Left cardiac atrium (tissue), 4 donors: Measurements from ENCODE around the gene SPTBN5. TPM values are rescaled to one million over a fixed set of nuclear protein-coding genes. Genes with fewer than 3 reads are reported as not detected.

Source experiments
- ATAC-seq, 2 donors: fragments of 200-7000 bp; cut with Tn5 transposase; one replicate each; pipeline ENCODE4 v1.9.1; 2020; ENCODE audit warnings: mild to moderate bottlenecking in 2 of 2, moderate library complexity in 2 of 2
- DNase-seq: peaks from one replicate; pipeline ENCODE4 v3.0.0-alpha.2; 2020
- intact Hi-C, 2 donors: fragments of 100-400 bp; cut with DNase I; formaldehyde crosslinking; loops; one replicate each; pipeline versions ENCODE4 v1.14.1 to v1.15.1; 2022 to 2023
- long read RNA-seq: library from polyadenylated mRNA; unstranded; transcript quantifications from one replicate; pipeline ENCODE4 v2.0.0, GENCODE V29; 2021
- total RNA-seq, 2 donors: library from RNA; stranded (reverse); fragmentation: NEBNext Ultra II Directional; extraction: Animal tissue kit (Norgen Biotek cat#: 25700); gene quantifications; one replicate each; pipeline ENCODE4 v1.2.1, GENCODE V29; 2021
- donor health status: DM: no; HTN: yes; CAD: no.
- donor health status: DM: no; HTN: yes; CAD: no; lungs with severe emphysema.
- donor health status: DM: yes; HTN: yes; CAD: no.
- donor health status: Dilated cardiomyopathy.

The SPTBN5 gene
- 1 to 10 TPM; 1.7 to 2.5 TPM for total RNA-seq
- long read RNA-seq, partial matches to known transcripts = 4 of 4 reads
- long read RNA-seq, other reads (novel, unspliced or antisense) = 0 of 4 reads

DNA sequence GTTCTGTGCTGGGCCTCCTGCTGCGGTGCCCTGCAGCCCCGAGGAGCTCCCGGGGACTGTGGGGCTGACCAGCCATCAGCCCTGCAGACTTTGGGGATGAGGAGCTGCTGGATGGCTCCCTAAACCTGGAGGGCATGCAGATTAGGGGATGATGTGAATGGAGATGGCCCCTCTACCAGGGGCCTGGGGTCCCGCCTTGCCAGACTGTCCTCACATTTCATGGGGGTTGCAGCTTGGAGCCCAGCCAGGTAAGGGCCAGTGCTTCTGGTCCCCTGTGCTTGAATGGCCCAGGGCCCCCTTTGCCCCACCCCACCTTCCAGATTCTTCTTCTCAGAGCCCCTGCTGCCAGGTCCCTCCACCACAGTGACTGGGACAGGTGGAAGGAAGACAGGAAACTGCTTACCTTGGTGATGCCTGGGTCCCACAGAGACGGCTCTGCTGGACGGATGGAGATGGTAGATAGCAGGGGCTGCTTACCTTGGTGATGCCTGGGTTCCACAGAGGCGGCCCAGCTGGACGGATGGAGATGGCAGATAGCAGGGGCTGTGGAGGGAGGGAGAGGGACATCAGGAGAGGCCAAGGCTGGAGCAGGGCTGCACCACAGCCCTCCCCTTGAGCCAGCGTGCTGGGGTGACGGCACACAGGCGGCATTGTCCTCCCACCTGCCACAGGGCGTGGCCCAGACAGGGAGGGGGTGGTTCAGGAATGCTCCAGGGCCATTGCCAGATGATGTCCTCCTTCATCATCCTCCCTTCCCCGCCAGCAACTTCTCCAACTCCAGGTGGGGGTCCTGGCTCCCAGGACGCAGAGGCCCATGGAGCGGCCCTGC, at the start of gene SPTBN5:
Gene SPTBN5 (minus strand): TSS at position 632 of the 829 bp plus-strand sequence. CDS start 556 bp downstream, at position 76.
- DNase-seq (no peak), ATAC-seq (peak in 1 of 2 donors; percentile 1)
- intact Hi-C loops = no loop called here

DNA sequence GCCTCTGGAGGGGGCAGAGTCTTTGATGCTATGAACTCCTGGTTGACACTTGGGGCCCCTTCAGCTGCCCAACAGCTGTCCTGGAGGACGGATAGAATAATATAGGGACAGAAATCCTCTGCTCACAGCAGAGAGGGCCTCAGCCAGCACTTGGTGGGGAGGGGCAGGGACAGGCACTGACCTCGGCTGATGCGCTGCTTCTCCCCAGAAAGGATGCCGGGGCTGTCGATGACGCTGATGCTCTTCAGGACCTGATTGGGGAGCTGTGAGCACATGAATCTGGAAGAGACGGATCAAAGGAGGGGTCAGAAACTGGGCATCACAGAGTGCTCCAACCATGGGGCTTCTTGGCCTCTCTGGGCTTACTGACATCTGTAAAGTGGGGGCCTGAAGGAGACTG, 49.0 kb upstream of the SPTBN5 start:
- ATAC-seq = no peak
- DNase-seq = no peak
- intact Hi-C loops = no loop called here

DNA sequence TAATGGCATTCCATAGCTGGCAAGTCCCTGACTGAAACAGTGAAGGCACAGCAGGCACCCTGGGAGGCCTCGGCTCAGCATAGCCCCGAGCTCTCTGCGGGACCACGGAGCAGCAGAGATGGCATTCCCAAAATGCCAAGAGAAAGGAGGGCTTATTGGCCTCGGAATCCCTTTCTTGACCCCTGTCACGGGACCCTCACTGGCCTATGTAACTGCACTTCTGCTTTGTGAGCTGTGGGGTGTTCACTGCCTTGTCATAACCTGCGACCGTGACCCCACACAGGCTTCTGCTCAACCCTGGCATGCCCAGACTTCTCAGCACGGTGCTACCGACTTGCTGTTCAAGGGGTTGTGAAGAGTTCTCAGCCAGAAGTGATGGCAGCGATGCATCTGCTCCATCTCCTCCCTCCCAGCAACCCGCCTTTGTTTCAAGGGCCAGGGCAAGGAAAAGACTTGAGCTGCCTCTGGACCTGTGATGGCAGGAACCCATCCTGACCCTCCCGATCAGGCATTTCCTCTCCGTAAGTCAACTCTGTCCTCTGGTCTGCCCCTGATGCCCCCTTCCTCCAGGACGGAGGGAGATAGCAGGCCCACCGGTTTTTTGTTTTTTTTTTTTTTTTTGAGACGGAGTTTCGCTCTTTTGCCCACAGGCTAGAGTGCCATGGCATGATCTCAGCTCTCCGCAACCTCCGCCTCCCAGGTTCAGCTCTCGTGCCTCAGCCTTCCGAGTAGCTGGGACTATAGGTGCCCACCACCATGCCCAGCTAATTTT, 48.0 kb upstream of the SPTBN5 start:
- ATAC-seq = no peak
- DNase-seq = no peak

DNA sequence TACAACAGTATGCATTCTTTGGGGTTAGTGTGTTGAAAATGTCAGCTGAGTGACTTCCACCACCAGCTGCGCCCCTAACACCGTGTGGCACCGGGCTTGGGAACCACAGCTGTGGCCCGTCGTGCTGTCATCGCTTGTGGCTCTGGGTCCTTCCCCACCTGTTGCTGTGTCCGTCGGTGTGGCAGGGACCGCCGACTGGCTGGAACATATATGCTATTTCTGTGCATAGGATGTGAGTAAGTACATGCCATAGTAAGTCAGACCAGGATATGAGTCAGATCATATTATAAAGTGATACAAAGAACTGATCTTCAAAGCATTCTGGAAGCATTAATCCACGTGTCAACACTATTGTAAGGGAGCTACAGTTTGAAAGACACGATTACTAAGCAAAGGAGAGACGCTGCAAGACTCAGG, 46.6 kb upstream of the SPTBN5 start:
- DNase-seq (no peak), ATAC-seq (no peak)
- intact Hi-C loops = no loop called here

More for the DNA sequence above, 48.0 kb upstream of the SPTBN5 start:
- intact Hi-C loops = no loop called here

DNA sequence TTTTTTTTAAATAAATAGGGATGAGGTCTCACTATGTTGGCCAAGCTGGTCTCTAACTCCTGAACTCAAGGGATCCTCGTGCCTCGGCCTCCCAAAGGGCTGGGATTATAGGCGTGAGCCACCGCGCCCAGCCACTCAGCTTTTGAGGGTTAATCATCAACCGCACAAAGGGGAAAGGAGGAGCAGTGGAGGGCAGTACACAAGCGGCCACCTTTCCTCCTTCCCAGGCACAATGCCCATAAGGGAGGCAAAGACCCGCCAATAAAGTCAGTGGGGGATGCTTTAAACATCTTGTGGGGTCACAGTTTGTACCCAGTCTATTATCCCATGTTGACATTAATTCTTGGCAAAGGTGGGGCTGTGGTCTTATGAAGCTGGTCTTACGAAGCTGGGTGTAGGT, 46.1 kb upstream of the SPTBN5 start:
- no peak for DNase-seq
- no peak for ATAC-seq
- intact Hi-C loops = no loop called here

DNA sequence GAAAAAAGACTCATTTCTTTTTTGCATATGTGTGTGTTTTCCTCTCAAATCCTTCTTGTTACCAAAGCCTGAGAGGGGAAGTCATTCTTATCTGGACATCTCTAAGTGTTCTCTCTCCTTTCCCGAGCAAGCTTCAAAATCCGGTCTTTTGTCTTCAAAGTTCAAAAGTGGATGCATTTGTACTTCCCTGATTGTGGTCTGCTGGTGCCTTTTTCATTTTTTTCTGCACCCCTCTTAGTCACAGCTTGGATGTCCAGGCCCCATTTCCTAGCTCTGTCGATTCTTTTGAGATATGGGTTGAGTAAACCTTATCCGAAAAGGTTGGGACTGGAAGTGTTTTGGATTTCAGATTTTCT, 43.7 kb upstream of the SPTBN5 start:
- no peak for ATAC-seq
- no peak for DNase-seq
- intact Hi-C loops = no loop called here

DNA sequence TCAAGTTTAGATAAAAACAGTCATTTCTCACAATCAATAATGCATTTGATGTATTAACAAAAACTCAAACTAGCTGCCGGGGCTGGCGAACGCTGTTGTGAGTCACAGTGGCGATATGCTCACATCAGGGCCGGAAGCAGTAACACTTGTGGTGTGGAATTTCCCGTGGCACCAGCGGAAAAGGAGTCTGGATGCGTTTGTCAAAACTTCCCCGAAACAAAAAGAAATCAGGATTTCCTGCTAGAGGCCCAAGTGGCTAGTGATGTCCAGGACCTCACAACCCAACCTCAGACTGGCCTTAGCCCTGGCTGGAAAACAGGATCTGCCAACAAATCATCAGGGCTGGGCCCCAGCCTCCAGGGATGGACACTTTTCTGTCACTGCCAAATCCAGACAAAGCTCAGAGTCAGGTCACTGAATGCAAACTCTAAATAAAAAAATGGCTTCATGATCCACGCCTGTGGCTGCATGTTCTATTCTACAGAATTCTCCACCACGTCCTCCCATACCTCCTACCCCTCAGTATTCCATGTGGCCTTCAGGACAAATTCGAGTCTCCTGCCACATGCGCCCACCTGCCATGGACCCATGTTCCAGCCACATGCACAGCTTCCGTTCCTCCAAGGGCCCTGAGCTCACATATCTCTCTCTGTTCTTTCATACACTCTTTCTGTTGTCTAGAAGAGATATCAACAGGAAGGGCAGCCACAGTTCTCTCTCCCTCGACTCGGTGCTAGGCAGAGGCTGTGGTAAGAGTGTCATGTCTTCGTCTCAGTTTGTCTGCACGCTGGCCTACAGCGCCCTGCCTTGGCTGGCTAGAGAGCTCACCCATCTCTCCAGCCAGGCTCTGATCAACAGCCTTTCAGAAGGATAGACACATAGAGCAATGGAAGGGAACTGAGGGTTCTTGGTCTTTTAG, 43.1 kb upstream of the SPTBN5 start:
- DNase-seq (peak; percentile 81), ATAC-seq (peak; percentile 27 to 56)

DNA sequence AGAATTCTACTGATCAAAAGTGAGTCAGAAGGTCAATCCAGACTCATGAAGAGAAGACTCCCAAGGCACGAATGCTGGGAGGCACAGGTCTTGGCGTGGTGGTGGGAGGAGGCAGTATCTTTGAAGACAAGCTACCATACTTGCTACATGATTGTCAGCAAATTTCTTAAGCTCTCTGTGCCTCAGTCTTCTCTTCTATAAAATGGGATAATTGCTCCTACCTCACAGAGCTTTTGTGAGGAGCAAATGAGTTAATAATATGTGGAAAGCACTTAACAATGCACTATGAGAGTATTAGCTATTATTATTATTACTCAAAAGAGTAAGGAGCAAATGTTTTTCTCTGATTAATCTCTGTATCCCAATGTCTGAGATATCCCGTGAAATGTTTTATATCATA, 42.3 kb upstream of the SPTBN5 start:
- intact Hi-C loops = no loop called here
- DNase-seq (no peak), ATAC-seq (no peak)

More for the DNA sequence above, 43.1 kb upstream of the SPTBN5 start:
- intact Hi-C loops = no loop called here

DNA sequence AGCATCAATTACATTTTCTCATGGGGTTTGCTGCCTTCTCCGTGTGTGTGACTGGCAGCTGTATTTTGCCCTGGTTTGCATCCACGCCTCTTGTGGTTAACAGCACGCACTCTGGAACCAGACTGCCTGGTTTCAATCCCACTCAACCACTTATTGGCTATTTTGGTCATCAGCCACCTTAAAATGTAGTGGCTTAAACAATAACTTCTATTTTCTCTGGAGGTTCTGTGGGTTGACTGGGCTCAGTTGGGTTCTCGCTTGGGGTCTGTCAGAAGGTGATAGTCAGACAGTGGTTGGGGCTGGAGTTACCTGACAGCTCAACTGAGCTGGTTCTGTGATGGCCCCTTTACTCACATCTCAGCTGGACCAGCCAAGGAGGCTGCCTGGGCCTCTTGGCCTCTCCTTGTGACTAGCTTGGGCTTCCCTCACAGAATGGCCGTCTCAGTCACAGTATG, 41.7 kb upstream of the SPTBN5 start:
- intact Hi-C loops = no loop called here
- ATAC-seq (no peak), DNase-seq (no peak)

DNA sequence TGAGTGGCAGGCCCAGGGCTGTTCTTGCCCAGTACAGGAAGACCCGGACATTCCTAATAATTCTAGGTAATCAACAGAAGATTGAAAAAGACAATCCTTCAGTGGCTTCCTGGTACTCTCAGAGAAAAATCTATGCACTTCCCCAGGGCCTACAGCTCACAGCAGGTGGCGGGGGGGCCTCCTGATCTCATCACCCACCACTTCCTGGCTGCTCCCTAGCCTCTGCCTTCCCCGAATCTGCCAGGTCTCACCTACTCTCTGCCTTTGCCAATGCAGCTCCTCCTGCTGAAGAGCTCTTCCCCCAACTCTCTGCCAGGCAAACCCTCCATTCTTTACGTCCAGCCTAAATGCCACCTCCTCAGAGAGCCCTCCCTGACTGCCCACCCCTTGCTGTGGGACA, 41.0 kb upstream of the SPTBN5 start:
- DNase-seq (no peak), ATAC-seq (peak; percentile 29 to 37)
- intact Hi-C loops = loop anchor here in 1 of 2 donors (5.0 kb wide), 1 partner anchor 32 kb away; no protein-coding TSS in a partner anchor

DNA sequence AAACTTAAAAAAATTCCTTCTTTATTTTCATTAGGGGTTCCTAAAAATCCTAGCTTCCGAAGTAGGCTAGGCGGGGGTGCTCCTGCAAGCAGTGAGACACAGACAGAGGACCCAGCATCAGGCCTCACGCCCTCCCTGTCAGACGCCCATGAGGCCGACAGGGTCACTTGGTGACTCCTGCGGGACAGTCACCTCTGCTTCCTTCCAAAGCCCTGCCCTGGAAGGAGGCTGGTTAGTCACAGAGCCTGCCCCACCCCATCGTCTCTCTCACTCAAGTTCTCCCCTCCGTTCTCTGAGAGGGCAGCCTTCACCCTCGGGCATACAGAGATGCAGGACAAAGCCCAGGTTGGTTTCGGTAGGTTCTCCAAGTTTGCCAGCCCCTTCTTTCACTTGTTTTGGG, 39.9 kb upstream of the SPTBN5 start:
- DNase-seq = no peak
- peak in 1 of 2 donors; percentile 61 for ATAC-seq
- intact Hi-C loops = loop anchor here in 1 of 2 donors (5.0 kb wide), 1 partner anchor 34 kb away; no protein-coding TSS in a partner anchor

DNA sequence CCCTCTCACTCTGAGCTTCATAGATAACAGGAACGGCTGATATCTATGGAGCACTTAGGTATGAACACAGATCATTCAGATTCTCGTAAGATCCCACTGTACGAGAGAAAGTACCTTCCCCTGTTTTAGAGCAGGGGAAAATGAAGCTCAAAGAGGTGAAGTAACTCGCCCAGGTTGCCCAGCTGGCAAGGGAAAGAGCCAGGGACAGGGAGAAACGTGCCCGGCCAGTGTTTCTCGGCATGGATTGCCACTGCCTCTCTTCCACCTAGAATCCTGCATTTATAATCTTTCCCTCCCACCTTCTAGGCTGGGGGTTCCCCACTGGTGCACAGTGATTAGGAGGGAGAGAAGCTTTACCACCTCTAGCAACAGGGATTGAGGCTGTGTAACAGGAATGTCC, 39.5 kb upstream of the SPTBN5 start:
- ATAC-seq = no peak
- DNase-seq = no peak
- intact Hi-C loops = loop anchor here in 1 of 2 donors (5.0 kb wide), 1 partner anchor 34 kb away; no protein-coding TSS in a partner anchor

DNA sequence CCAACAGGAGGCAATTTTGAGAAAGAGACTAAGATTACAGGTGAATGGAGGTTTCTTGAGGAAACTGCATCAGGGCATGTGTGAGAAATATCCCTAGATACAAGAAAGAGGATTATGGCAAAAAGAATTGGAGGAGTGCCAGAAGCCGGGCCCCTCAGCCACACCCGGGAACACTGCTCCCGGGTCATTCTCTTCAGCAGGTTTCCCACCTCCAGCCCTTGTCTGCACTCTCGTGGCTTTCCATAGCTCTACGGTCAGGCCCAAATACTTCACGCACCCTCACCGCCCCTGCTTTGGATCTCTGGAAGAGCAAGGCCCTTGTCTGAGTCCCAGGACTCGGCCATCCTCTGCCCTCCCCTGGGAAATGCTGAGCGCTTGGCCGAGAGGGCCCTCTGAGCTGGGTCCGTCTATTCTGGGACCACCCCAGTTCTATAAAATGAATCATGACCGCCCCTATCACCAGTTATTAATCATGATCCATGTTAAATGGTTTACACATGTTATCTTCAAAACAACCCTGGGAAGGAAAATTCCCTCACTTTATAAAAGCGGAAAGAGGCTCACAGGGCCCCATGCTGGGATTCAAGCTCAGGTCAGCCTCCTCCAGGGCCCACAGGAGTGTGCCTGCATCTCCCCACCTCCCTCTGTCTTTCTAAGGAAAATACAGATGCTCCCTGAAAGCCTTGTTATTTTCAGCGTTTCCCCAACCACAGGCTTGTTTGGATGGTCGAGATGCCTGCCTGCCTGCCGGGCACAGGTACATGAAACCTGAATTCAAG, 38.8 kb upstream of the SPTBN5 start:
- intact Hi-C loops = loop anchor here in 1 of 2 donors (5.0 kb wide), 1 partner anchor 35 kb away; no protein-coding TSS in a partner anchor
- no peak for ATAC-seq
- DNase-seq = no peak

DNA sequence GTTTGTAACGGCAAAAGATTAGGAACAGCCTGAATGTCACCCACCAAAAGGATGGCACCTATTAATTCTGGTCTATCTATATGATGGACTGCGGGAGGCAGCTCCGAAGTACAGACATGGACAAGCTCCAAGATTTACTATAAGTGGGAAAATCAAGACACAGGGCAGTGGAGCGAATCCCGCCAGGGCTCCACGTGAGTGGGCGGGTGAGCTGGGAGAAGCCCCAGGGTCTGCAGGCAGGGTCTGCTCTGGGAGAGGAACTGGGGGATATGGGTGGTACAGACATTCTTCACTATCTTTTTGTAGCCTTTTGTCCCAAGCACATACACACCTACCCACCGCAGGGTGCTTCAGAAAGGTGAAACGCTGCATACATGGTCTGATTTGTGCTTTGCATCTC, 38.2 kb upstream of the SPTBN5 start:
- DNase-seq (no peak), ATAC-seq (no peak)
- intact Hi-C loops = loop anchor here in 1 of 2 donors (5.0 kb wide), 1 partner anchor 35 kb away; no protein-coding TSS in a partner anchor

DNA sequence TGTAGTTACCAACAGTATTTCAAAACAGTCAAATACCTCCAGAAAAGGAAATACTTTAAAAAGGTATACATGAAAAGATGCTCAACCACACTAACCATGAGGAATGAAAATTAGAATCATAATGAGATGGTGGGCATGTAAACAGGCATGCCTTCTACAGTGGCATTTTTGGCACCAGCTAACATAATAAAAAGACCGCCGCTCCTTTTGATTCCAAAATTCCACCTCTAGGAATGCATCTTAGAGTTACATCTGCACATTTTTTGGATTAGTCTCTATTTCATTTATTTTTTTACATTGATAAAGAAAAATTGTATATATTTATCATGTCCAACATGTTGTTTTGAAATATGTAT, 37.0 kb upstream of the SPTBN5 start:
- DNase-seq = no peak
- ATAC-seq = no peak
- intact Hi-C loops = loop anchor here in 1 of 2 donors (5.0 kb wide), 1 partner anchor 36 kb away; no protein-coding TSS in a partner anchor

DNA sequence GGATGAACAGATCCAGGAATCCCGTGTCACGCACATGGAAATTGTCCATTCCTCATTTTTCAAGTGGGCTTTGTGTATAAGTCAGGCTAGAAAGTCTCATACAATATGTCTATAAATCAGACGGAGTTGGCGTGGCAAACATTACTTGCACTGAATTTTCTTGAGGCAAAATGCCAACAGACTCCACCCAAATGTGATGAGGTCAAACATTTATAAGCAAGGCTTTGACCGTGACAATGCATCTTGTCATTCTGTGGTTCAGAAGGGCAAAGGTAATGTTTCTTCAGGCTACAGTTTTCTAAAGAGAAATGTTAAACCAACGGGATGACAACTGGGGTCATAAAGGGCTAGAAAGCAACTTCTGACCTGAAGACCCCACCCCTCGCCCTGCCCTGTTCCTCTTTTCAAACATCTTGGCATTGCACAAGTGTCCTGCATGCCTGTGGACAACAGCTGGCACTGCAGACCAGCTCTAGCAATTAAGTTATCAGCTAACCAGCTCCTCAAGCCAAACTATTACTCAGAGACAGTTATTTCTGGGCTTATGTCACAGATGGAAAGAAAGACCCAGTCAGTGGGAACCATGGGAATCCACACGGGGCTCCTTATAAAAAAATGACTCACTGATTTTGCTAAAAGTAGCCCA, 36.5 kb upstream of the SPTBN5 start:
- intact Hi-C loops = loop anchor here in 1 of 2 donors (5.0 kb wide), 1 partner anchor 37 kb away; no protein-coding TSS in a partner anchor
- ATAC-seq = peak; percentile 56 to 80
- peak; percentile 78 for DNase-seq
